Measurements from ENCODE around the gene SPTB.

Gene SPTB

DNA sequence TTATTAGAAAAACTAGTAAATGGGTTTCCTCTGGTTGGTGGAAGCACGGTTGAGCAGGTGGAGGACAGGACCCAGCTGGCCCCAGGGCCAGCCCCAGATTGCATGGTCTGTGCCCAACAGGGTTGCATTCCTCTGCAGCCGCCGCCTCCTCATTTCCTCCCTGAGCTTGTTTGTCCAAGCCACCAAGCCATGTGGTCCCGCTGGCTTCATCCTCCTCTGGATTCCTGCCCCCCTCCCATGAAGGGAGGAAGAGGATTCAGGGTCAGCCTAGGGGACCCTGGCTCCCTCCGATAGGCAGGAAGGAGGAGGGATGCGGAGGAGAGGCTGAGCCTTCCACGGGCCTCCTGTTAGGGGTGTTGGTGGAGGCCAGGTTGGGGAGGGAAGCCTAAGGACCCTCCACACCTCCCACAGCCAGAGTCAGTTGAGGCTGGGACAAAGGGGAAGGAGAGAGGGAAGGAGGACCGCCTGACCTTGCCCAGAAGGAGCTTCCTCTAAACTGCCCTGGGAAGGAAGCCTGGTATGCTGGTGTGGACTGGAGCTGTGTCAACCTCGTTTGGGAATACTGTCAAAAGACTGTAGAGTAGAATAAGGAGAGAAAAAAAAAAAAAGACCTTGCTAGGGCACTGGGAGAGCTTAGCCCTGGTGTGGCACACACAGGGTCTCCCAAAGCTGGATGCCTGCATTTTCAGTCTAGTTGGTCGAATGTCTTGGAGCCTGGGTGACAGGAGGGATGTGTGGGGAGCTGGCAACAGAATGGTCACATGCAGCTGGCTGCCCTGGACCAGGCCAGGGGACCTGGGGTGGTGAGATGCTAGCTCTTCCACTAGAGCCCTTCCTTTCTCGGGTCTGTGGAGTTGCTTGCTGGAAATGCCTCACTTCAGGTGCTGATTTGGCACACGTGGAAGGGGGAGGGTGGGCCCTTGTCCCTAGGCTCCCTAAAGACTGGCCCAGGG lies 133.1 kb downstream of the SPTB start:
- no peak for DNase-seq (ENCODE audit: low read depth in 2 of 2)
- TF ChIP-seq, protein P1, sequence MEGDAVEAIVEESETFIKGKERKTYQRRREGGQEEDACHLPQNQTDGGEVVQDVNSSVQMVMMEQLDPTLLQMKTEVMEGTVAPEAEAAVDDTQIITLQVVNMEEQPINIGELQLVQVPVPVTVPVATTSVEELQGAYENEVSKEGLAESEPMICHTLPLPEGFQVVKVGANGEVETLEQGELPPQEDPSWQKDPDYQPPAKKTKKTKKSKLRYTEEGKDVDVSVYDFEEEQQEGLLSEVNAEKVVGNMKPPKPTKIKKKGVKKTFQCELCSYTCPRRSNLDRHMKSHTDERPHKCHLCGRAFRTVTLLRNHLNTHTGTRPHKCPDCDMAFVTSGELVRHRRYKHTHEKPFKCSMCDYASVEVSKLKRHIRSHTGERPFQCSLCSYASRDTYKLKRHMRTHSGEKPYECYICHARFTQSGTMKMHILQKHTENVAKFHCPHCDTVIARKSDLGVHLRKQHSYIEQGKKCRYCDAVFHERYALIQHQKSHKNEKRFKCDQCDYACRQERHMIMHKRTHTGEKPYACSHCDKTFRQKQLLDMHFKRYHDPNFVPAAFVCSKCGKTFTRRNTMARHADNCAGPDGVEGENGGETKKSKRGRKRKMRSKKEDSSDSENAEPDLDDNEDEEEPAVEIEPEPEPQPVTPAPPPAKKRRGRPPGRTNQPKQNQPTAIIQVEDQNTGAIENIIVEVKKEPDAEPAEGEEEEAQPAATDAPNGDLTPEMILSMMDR (IDR thresholded peaks at IDR 0.05; ENCODE audit: low read depth, low read length): no peak
- H3K4me3 ChIP-seq (replicated peaks in 1 of 2; ENCODE audit: low read depth in 2 of 2, low read length in 2 of 2): no peak overlapping the region

DNA sequence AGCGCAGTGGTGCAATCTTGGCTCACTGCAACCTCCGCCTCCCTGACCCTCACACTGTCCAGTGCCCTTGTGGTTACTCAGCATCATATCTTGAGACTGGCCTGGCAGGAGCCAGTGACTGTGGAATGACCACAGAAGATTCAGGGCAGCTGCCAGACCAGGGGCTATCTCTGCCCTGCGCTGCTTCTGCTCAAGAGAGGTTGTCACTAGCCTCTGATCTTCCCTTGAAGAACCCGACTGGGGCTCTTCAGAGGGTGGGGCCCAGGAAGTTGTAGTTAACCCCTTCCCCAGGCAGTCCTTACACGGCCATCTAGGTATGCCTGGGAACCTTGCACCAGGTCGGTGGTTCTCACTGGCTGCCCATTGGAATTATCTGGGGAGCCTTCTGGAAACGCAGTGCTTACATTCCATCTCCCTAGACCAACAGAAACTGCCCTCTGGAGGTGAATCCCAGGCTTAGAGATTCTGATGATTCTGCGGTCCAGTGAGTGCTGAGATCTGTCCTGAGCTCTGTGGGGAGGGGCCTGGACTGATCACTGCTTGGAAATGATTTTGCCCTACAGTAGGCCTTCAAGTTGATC lies 134.1 kb downstream of the SPTB start:
- H3K4me3 ChIP-seq (replicated peaks in 1 of 2; ENCODE audit: low read depth in 2 of 2, low read length in 2 of 2): no peak overlapping the region
- DNase-seq (ENCODE audit: low read depth in 2 of 2): peak; percentile 8 to 50
- TF ChIP-seq, protein P1 (IDR thresholded peaks at IDR 0.05; ENCODE audit: low read depth, low read length): no peak

DNA sequence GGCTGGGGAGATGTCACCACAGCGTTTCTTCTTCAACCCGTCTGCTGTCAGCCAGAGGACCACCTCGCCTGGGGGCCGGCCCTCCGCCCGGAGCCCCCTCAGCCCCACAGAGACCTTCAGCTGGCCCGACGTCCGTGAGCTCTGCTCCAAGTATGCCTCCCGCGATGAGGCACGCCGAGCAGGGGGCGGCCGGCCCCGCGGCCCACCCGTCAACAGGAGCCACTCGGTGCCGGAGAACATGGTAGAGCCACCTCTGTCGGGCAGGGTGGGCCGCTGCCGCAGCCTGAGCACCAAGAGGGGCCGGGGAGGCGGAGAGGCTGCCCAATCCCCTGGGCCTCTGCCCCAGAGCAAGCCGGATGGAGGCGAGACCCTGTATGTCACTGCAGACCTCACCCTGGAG lies 136.6 kb downstream of the SPTB start:
- TF ChIP-seq, protein P1 (IDR thresholded peaks at IDR 0.05; ENCODE audit: low read depth, low read length): no peak
- DNase-seq (ENCODE audit: low read depth in 2 of 2): no peak
- H3K4me3 ChIP-seq (replicated peaks in 1 of 2; ENCODE audit: low read depth in 2 of 2, low read length in 2 of 2): no peak overlapping the region

DNA sequence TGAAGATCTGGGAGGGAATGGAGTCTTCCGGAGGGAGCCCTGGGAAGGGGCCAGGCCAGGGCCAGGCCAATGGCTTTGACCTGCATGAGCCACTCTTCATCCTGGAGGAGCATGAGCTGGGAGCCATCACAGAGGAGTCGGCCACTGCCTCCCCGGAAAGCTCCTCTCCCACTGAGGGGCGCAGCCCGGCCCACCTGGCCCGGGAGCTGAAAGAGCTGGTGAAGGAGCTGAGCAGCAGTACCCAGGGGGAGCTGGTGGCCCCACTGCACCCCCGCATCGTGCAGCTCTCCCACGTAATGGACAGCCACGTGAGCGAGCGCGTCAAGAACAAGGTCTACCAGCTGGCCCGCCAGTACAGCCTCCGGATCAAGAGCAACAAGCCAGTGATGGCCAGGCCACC lies 137.7 kb downstream of the SPTB start:
- no peak for DNase-seq (ENCODE audit: low read depth in 2 of 2)
- no peak overlapping the region for H3K4me3 ChIP-seq (replicated peaks in 1 of 2; ENCODE audit: low read depth in 2 of 2, low read length in 2 of 2)
- TF ChIP-seq, protein P1 (IDR thresholded peaks at IDR 0.05; ENCODE audit: low read depth, low read length): no peak

DNA sequence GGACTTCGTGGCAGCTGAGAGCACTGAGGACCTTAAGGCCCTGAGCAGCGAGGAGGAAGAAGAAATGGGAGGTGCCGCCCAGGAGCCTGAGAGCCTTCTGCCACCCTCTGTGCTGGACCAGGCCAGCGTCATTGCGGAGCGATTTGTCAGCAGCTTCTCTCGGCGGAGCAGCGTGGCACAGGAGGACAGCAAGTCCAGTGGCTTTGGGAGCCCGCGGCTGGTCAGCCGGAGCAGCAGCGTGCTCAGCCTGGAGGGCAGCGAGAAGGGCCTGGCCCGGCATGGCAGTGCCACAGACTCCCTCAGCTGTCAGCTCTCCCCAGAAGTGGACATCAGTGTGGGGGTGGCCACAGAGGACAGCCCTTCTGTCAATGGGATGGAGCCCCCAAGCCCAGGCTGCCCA lies 138.5 kb downstream of the SPTB start:
- no peak for DNase-seq (ENCODE audit: low read depth in 2 of 2)
- H3K4me3 ChIP-seq (replicated peaks in 1 of 2; ENCODE audit: low read depth in 2 of 2, low read length in 2 of 2): no peak overlapping the region
- TF ChIP-seq, protein P1 (IDR thresholded peaks at IDR 0.05; ENCODE audit: low read depth, low read length): no peak

DNA sequence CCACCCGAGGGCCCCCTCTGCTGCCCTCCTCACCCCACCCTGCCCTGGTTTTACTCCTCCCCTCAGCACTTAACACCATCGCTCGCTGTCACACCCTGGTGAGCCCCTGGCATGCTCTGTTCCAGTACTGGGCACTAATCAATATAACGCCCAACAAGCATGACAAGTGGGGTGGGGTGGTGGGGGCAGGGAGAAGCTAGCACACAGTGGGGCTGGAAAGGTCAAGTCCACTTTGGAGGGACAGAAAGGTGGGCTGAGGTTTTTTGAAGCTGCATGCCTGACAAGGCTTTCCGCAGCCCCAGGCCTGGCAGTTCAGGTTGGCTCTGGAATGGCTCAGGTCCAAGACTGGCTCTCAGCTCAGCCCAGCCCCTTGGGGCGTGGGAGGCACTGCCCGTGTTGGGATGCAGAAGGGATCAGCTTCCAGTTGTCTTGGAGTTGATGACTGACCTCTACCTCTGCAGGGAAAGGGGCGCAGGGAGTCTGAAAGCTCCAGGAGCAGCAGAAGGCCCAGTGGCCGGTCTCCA lies 141.4 kb downstream of the SPTB start:
- DNase-seq (ENCODE audit: low read depth in 2 of 2): no peak
- TF ChIP-seq, protein P1 (IDR thresholded peaks at IDR 0.05; ENCODE audit: low read depth, low read length): no peak
- H3K4me3 ChIP-seq (replicated peaks in 1 of 2; ENCODE audit: low read depth in 2 of 2, low read length in 2 of 2): no peak overlapping the region
